K562 (cell line): ENCODE data around the gene LCA5L. TPM values are rescaled to one million over a fixed set of nuclear protein-coding genes. Genes with fewer than 3 reads are reported as not detected.
A peak's percentile ranks its signal among the peaks of the same experiment; 100 is the strongest.

Source experiments
- CBFA2T3 ChIP-seq: fragments of 450-650 bp; IDR thresholded peaks from 2 replicates; pipeline ENCODE4 v1.6.1; 2017
- CC2D1A ChIP-seq: fragments of 450-650 bp; IDR thresholded peaks from 2 replicates; pipeline ENCODE4 v1.6.1; 2017; ENCODE audit warnings: mild to moderate bottlenecking
- CLOCK ChIP-seq: fragments of 250-450 bp; sonication (Bioruptor Pico); IDR thresholded peaks from 2 replicates; pipeline ENCODE4 v1.4.0; 2020; ENCODE audit warnings: mild to moderate bottlenecking, moderate library complexity, borderline replicate concordance
- DPF2 ChIP-seq: fragments of 450-650 bp; IDR thresholded peaks from 2 replicates; pipeline ENCODE4 v1.6.1; 2016
- MYBL2 ChIP-seq, 2 experiments: fragments of 450-650 bp in 1 of 2; sonication (generic) in 1 of 2; formaldehyde crosslinking in 1 of 2; IDR thresholded peaks; 2 replicates each; pipeline versions ENCODE4 v1.6.1 to v1.8.1; 2017 to 2022; ENCODE audit warnings: borderline replicate concordance in 1 of 2, inconsistent platforms in 1 of 2, low read depth in 1 of 2, mild to moderate bottlenecking in 1 of 2, missing genetic modification reagents in 1 of 2, moderate library complexity in 1 of 2
- NFE2 ChIP-seq: IDR thresholded peaks from 2 replicates; pipeline ENCODE4 v1.6.1; 2014; ENCODE audit warnings: antibody characterized with exemption, low read depth
- SMARCB1 ChIP-seq: IDR thresholded peaks from 2 replicates; pipeline ENCODE4 v1.6.1; 2011; ENCODE audit warnings: improper control_type of control experiment, low read depth; ENCODE audit not compliant: insufficient read length
- SNIP1 ChIP-seq: fragments of 450-650 bp; IDR thresholded peaks from 2 replicates; pipeline ENCODE4 v1.7.1; 2017; ENCODE audit warnings: low read depth, mild to moderate bottlenecking
- XRCC4 ChIP-seq: IDR thresholded peaks from one replicate; pipeline ENCODE4 v1.6.1; 2011; ENCODE audit not compliant: insufficient read depth, insufficient read length; ENCODE audit errors: extremely low read depth
- ZNF224 ChIP-seq: sonication (generic); formaldehyde crosslinking; IDR thresholded peaks from 2 replicates; pipeline ENCODE4 v1.8.0; 2022; ENCODE audit warnings: mild to moderate bottlenecking, missing genetic modification reagents
- ZNF609 ChIP-seq: sonication (generic); formaldehyde crosslinking; IDR thresholded peaks from 2 replicates; pipeline ENCODE4 v1.8.1; 2023; ENCODE audit warnings: missing genetic modification reagents, mild to moderate bottlenecking, borderline replicate concordance
- polyA plus RNA-seq, 8 experiments: library from polyadenylated mRNA; depleted of rRNA in 4 of 8; stranded (reverse) in 5 of 8; unstranded in 3 of 8; fragments of >200 nt; fragmentation: Nextera tagmentation in 2 of 8; fragmentation: Illumina TruSeq in 1 of 8; extraction: Ambion mirVana in 2 of 8; extraction: Trizol in 1 of 8; gene quantifications; 2 replicates each; pipeline versions ENCODE4 v1.2.1 to v1.2.3, GENCODE V29; 2011 to 2014; ENCODE audit warnings: inconsistent platforms in 1 of 8, missing spikeins in 1 of 8
- total RNA-seq, 7 experiments: library from RNA; depleted of rRNA in 6 of 7; stranded (reverse); fragments of >200 nt in 6 of 7; fragmentation: Illumina TruSeq in 2 of 7; extraction: Trizol in 2 of 7; gene quantifications; 2 replicates each; pipeline versions ENCODE4 v1.2.1 to v1.2.3, GENCODE V29; 2011 to 2021; ENCODE audit warnings: low replicate concordance in 1 of 7
- TF ChIP-seq, protein P1 (sequence below): fragments of 450-650 bp; IDR thresholded peaks from one replicate; pipeline ENCODE4 v1.6.1; 2018; ENCODE audit warnings: mild to moderate bottlenecking, moderate library complexity; ENCODE audit not compliant: partially characterized antibody
- TF ChIP-seq, protein P2 (sequence below): fragments of 450-650 bp; IDR thresholded peaks from 2 replicates; pipeline ENCODE4 v1.6.1; 2017; ENCODE audit warnings: antibody characterized with exemption, mild to moderate bottlenecking

LCA5L gene
- total and polyA plus RNA-seq, 9 of the 15 experiments (the other 6 are each of a cell fraction or from before 2014, with no cell fraction given): 1.8 to 4.9 (median 3.8) TPM

- TF ChIP-seq, protein P1, sequence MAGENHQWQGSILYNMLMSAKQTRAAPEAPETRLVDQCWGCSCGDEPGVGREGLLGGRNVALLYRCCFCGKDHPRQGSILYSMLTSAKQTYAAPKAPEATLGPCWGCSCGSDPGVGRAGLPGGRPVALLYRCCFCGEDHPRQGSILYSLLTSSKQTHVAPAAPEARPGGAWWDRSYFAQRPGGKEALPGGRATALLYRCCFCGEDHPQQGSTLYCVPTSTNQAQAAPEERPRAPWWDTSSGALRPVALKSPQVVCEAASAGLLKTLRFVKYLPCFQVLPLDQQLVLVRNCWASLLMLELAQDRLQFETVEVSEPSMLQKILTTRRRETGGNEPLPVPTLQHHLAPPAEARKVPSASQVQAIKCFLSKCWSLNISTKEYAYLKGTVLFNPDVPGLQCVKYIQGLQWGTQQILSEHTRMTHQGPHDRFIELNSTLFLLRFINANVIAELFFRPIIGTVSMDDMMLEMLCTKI: no peak
- TF ChIP-seq CC2D1A (0 out of 2 replicates have a peak, but pooled peaks have one; percentile 49), XRCC4 (no peak), CLOCK (CRISPR knock-in tag) (no peak), ZNF609 (CRISPR knock-in tag) (no peak), NFE2 (peak; percentile 47), SNIP1 (no peak), SMARCB1 (no peak), MYBL2 (IDR thresholded peaks at IDR 0.05; ENCODE audit: low read depth) (no peak), MYBL2 (CRISPR knock-in tag; IDR thresholded peaks at IDR 0.05; ENCODE audit: borderline replicate concordance) (no peak), DPF2 (no peak), ZNF224 (CRISPR knock-in tag) (no peak), CBFA2T3 (peak; percentile 33)
- TF ChIP-seq, protein P2, sequence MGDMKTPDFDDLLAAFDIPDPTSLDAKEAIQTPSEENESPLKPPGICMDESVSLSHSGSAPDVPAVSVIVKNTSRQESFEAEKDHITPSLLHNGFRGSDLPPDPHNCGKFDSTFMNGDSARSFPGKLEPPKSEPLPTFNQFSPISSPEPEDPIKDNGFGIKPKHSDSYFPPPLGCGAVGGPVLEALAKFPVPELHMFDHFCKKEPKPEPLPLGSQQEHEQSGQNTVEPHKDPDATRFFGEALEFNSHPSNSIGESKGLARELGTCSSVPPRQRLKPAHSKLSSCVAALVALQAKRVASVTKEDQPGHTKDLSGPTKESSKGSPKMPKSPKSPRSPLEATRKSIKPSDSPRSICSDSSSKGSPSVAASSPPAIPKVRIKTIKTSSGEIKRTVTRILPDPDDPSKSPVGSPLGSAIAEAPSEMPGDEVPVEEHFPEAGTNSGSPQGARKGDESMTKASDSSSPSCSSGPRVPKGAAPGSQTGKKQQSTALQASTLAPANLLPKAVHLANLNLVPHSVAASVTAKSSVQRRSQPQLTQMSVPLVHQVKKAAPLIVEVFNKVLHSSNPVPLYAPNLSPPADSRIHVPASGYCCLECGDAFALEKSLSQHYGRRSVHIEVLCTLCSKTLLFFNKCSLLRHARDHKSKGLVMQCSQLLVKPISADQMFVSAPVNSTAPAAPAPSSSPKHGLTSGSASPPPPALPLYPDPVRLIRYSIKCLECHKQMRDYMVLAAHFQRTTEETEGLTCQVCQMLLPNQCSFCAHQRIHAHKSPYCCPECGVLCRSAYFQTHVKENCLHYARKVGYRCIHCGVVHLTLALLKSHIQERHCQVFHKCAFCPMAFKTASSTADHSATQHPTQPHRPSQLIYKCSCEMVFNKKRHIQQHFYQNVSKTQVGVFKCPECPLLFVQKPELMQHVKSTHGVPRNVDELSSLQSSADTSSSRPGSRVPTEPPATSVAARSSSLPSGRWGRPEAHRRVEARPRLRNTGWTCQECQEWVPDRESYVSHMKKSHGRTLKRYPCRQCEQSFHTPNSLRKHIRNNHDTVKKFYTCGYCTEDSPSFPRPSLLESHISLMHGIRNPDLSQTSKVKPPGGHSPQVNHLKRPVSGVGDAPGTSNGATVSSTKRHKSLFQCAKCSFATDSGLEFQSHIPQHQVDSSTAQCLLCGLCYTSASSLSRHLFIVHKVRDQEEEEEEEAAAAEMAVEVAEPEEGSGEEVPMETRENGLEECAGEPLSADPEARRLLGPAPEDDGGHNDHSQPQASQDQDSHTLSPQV: 0 out of 2 replicates have a peak, but pooled peaks have one; percentile 22
Observed at GRCh38 chr21:39441502-39442475, 3.8 kb downstream of the LCA5L start (continued).
